ENCODE measurements around the gene TULP3.

The TULP3 gene

GRCh38 chr12:2890388-2891239 lies at the start of gene TULP3:
Gene TULP3, plus strand, starts transcription at chr12:2890891. Its CDS starts 57 bp downstream, at chr12:2890948.
- Mint-ChIP-seq H3K27ac (peak within 1 kb of the TSS; percentile 94), H3K27me3 (ENCODE audit: low read depth) (no peaks in the 10 kb centered on the region), H3K9me3 (no peaks in the 10 kb centered on the region), H3K36me3 (ENCODE audit: low read depth) (peaks cover 19% of the 10 kb centered on the region), H3K4me1 (ENCODE audit: low read depth) (peaks cover 31% of the 10 kb centered on the region), H3K4me3 (peak within 1 kb of the TSS; percentile 94)

- H3K27ac Mint-ChIP-seq, result no peak overlapping the region
These were observed 49.5 kb upstream of the TULP3 start for GRCh38 chr12:2841056-2841650.

GRCh38 chr12:2842948-2843347 lies 47.7 kb upstream of the TULP3 start:
- Mint-ChIP-seq H3K4me3 (no peak overlapping the region), H3K4me1 (ENCODE audit: low read depth) (no peaks in the 10 kb centered on the region), H3K27ac (no peak overlapping the region), H3K36me3 (ENCODE audit: low read depth) (peaks cover 4% of the 10 kb centered on the region), H3K27me3 (ENCODE audit: low read depth) (no peaks in the 10 kb centered on the region), H3K9me3 (no peaks in the 10 kb centered on the region)

More at GRCh38 chr12:2841056-2841650, 49.5 kb upstream of the TULP3 start:
- Mint-ChIP-seq H3K36me3 (ENCODE audit: low read depth) (peaks cover 4% of the 10 kb centered on the region), H3K27me3 (ENCODE audit: low read depth) (no peaks in the 10 kb centered on the region), H3K9me3 (no peaks in the 10 kb centered on the region), H3K4me3 (no peak overlapping the region), H3K4me1 (ENCODE audit: low read depth) (no peaks in the 10 kb centered on the region)

GRCh38 chr12:2844786-2845185 lies 45.9 kb upstream of the TULP3 start:
- Mint-ChIP-seq H3K9me3 (no peaks in the 10 kb centered on the region), H3K27ac (no peak overlapping the region), H3K36me3 (ENCODE audit: low read depth) (peaks cover 3% of the 10 kb centered on the region), H3K4me3 (no peak overlapping the region), H3K27me3 (ENCODE audit: low read depth) (no peaks in the 10 kb centered on the region), H3K4me1 (ENCODE audit: low read depth) (no peaks in the 10 kb centered on the region)

- no peaks in the 10 kb centered on the region for H3K27me3 Mint-ChIP-seq (ENCODE audit: low read depth)
- no peaks in the 10 kb centered on the region for H3K9me3 Mint-ChIP-seq
- peaks cover 2% of the 10 kb centered on the region for H3K36me3 Mint-ChIP-seq (ENCODE audit: low read depth)
- H3K27ac Mint-ChIP-seq, result no peak overlapping the region
- H3K4me3 Mint-ChIP-seq, result no peak overlapping the region
- H3K4me1 Mint-ChIP-seq (ENCODE audit: low read depth), result no peaks in the 10 kb centered on the region
These were observed 45.4 kb upstream of the TULP3 start for GRCh38 chr12:2845280-2845679.

- no peak overlapping the region for H3K27ac Mint-ChIP-seq
- H3K4me1 Mint-ChIP-seq (ENCODE audit: low read depth), result peaks cover 3% of the 10 kb centered on the region
- peaks cover 3% of the 10 kb centered on the region for H3K36me3 Mint-ChIP-seq (ENCODE audit: low read depth)
- H3K4me3 Mint-ChIP-seq, result no peak overlapping the region
- no peaks in the 10 kb centered on the region for H3K27me3 Mint-ChIP-seq (ENCODE audit: low read depth)
- no peaks in the 10 kb centered on the region for H3K9me3 Mint-ChIP-seq
These were observed 38.8 kb upstream of the TULP3 start for GRCh38 chr12:2851931-2852330.

GRCh38 chr12:2853626-2854025 lies 37.1 kb upstream of the TULP3 start:
- Mint-ChIP-seq H3K4me3 (no peak overlapping the region), H3K4me1 (ENCODE audit: low read depth) (peaks cover 3% of the 10 kb centered on the region), H3K27me3 (ENCODE audit: low read depth) (no peaks in the 10 kb centered on the region), H3K9me3 (no peaks in the 10 kb centered on the region), H3K36me3 (ENCODE audit: low read depth) (peaks cover 3% of the 10 kb centered on the region), H3K27ac (no peak overlapping the region)

- Mint-ChIP-seq H3K27me3 (ENCODE audit: low read depth) (no peaks in the 10 kb centered on the region), H3K4me1 (ENCODE audit: low read depth) (peaks cover 3% of the 10 kb centered on the region), H3K27ac (no peak overlapping the region), H3K4me3 (no peak overlapping the region), H3K36me3 (ENCODE audit: low read depth) (peaks cover 8% of the 10 kb centered on the region), H3K9me3 (no peaks in the 10 kb centered on the region)
These were observed 35.8 kb upstream of the TULP3 start for GRCh38 chr12:2854669-2855453.

GRCh38 chr12:2855546-2855945 lies 35.1 kb upstream of the TULP3 start:
- H3K36me3 Mint-ChIP-seq (ENCODE audit: low read depth), result peaks cover 13% of the 10 kb centered on the region
- H3K4me3 Mint-ChIP-seq, result no peak overlapping the region
- no peaks in the 10 kb centered on the region for H3K9me3 Mint-ChIP-seq
- no peaks in the 10 kb centered on the region for H3K27me3 Mint-ChIP-seq (ENCODE audit: low read depth)
- H3K4me1 Mint-ChIP-seq (ENCODE audit: low read depth), result peaks cover 3% of the 10 kb centered on the region
- no peak overlapping the region for H3K27ac Mint-ChIP-seq

- Mint-ChIP-seq H3K36me3 (ENCODE audit: low read depth) (peaks cover 13% of the 10 kb centered on the region), H3K9me3 (no peaks in the 10 kb centered on the region), H3K4me3 (no peak overlapping the region), H3K4me1 (ENCODE audit: low read depth) (peaks cover 3% of the 10 kb centered on the region), H3K27me3 (ENCODE audit: low read depth) (no peaks in the 10 kb centered on the region), H3K27ac (no peak overlapping the region)
These were observed 34.6 kb upstream of the TULP3 start for GRCh38 chr12:2856051-2856450.

- Mint-ChIP-seq H3K27ac (no peak within 1 kb of the TSS), H3K9me3 (no peaks in the 10 kb centered on the region), H3K36me3 (ENCODE audit: low read depth) (peaks cover 19% of the 10 kb centered on the region), H3K4me3 (no peak within 1 kb of the TSS), H3K4me1 (ENCODE audit: low read depth) (peaks cover 3% of the 10 kb centered on the region), H3K27me3 (ENCODE audit: low read depth) (no peaks in the 10 kb centered on the region)
These were observed 33.7 kb upstream of the TULP3 start, which contains the start of gene TEX52 for GRCh38 chr12:2857021-2857431. Gene TEX52, minus strand, starts transcription at chr12:2857039. Its CDS starts 13 bp downstream, at chr12:2857026.

- H3K27ac Mint-ChIP-seq, result no peak overlapping the region
- no peak overlapping the region for H3K4me3 Mint-ChIP-seq
- peaks cover 3% of the 10 kb centered on the region for H3K4me1 Mint-ChIP-seq (ENCODE audit: low read depth)
- H3K9me3 Mint-ChIP-seq, result no peaks in the 10 kb centered on the region
- H3K36me3 Mint-ChIP-seq (ENCODE audit: low read depth), result peaks cover 21% of the 10 kb centered on the region
- H3K27me3 Mint-ChIP-seq (ENCODE audit: low read depth), result no peaks in the 10 kb centered on the region
These were observed 33.1 kb upstream of the TULP3 start for GRCh38 chr12:2857576-2857975.

- Mint-ChIP-seq H3K9me3 (no peaks in the 10 kb centered on the region), H3K4me1 (ENCODE audit: low read depth) (peaks cover 3% of the 10 kb centered on the region), H3K27ac (no peak overlapping the region), H3K27me3 (ENCODE audit: low read depth) (no peaks in the 10 kb centered on the region), H3K4me3 (no peak overlapping the region), H3K36me3 (ENCODE audit: low read depth) (peaks cover 27% of the 10 kb centered on the region)
These were observed 32.4 kb upstream of the TULP3 start for GRCh38 chr12:2858334-2858733.

- Mint-ChIP-seq H3K9me3 (no peaks in the 10 kb centered on the region), H3K4me3 (no peak overlapping the region), H3K36me3 (ENCODE audit: low read depth) (peaks cover 30% of the 10 kb centered on the region), H3K27me3 (ENCODE audit: low read depth) (no peaks in the 10 kb centered on the region), H3K27ac (no peak overlapping the region), H3K4me1 (ENCODE audit: low read depth) (no peaks in the 10 kb centered on the region)
These were observed 31.7 kb upstream of the TULP3 start for GRCh38 chr12:2858944-2859421.
